Activated CD4-positive, alpha-beta T cell treated with anti-CD3 and anti-CD28 coated beads, Interleukin-2, amount 50 U/mL, for 48 hours (primary cell): ENCODE measurements around the gene EDAR.
A peak's percentile ranks its signal among the peaks of the same experiment; 100 is the strongest.

Source experiments
- DNase-seq, 2 experiments: peaks; one replicate each; pipeline ENCODE4 v3.0.0-alpha.2; 2020

Gene EDAR

GRCh38 chr2:109000738-109001137 is 11.7 kb upstream of the EDAR start:
- DNase-seq: no peak

- DNase-seq: no peak
Measured at GRCh38 chr2:108998911-108999310, 9.9 kb upstream of the EDAR start.

GRCh38 chr2:108994178-108994577 is 5.2 kb upstream of the EDAR start:
- no peak for DNase-seq

GRCh38 chr2:108993095-108993937 is 4.3 kb upstream of the EDAR start:
- DNase-seq: no peak

GRCh38 chr2:108988076-108988795 is 784 bp downstream of the EDAR start:
- no peak for DNase-seq

- DNase-seq: peak; percentile 37 to 43
Measured at GRCh38 chr2:108986916-108987510, 2.0 kb downstream of the EDAR start.

- no peak for DNase-seq
Measured at GRCh38 chr2:108983610-108984009, 5.4 kb downstream of the EDAR start.

- no peak for DNase-seq
Measured at GRCh38 chr2:108983061-108983460, 6.0 kb downstream of the EDAR start.

- no peak for DNase-seq
Measured at GRCh38 chr2:108982259-108982679, 6.8 kb downstream of the EDAR start.

- DNase-seq: no peak
Measured at GRCh38 chr2:108981846-108982245, 7.2 kb downstream of the EDAR start.

- no peak for DNase-seq
Measured at GRCh38 chr2:108980076-108980475, 8.9 kb downstream of the EDAR start.

- DNase-seq: no peak
Measured at GRCh38 chr2:108979461-108979860, 9.6 kb downstream of the EDAR start.

- DNase-seq: no peak
Measured at GRCh38 chr2:108978709-108979111, 10.3 kb downstream of the EDAR start.

- no peak for DNase-seq
Measured at GRCh38 chr2:108975613-108976435, 13.2 kb downstream of the EDAR start.

GRCh38 chr2:108974674-108975073 is 14.3 kb downstream of the EDAR start:
- no peak for DNase-seq

- no peak for DNase-seq
Measured at GRCh38 chr2:108972663-108973062, 16.4 kb downstream of the EDAR start.

GRCh38 chr2:108971661-108972566 is 17.1 kb downstream of the EDAR start:
- no peak for DNase-seq

GRCh38 chr2:108970369-108970768 is 18.7 kb downstream of the EDAR start:
- DNase-seq: no peak

GRCh38 chr2:108969856-108970255 is 19.2 kb downstream of the EDAR start:
- no peak for DNase-seq

- no peak for DNase-seq
Measured at GRCh38 chr2:108968619-108969018, 20.4 kb downstream of the EDAR start.

GRCh38 chr2:108967757-108968156 is 21.3 kb downstream of the EDAR start:
- no peak for DNase-seq
